ENCODE measurements around the gene JAG2. TPM values are rescaled to one million over a fixed set of nuclear protein-coding genes. Genes with fewer than 3 reads are reported as not detected.

The JAG2 gene
- total and polyA plus RNA-seq, 10 donors, result 3.0 to 14.3 (median 6.4) TPM

DNA sequence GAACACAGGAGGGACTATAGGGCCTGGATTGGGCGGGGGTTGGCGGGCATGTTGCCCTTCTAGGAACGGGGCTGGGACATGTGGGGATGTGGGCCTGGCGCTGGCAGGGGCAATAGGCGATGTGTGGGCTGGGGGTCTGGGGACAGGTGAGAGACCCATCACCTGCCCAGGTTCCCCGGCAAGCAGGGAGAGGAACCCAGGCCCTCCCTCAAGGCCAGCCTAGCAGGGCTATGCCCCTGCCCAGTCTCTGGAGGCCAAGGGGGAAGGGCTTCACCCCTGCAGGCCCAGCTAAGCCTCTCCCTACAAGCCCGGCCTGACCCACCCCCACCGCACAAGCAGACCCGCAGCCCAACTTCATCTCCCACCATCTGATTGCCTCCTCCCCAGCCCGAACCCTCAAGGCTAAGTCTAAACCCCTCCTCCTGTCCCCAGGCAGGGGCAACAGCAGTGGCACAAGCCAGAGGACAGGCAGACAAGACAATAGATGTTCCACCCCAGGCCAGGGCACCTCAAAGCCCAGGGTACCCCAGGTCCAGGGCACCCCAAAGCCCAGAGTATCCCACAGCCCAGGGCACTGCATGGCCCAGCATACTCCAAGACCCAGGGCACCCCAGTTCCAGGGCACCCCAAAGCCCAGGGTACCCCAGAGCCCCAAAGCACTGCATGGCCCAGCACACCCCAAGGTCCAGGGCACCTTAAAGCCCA, 6.5 kb downstream of the JAG2 start:
- H3K27ac ChIP-seq, result no peak overlapping the region
- TF ChIP-seq POLR2AphosphoS5 (IDR thresholded peaks at IDR 0.05), result no peak
- TF ChIP-seq, protein P1, sequence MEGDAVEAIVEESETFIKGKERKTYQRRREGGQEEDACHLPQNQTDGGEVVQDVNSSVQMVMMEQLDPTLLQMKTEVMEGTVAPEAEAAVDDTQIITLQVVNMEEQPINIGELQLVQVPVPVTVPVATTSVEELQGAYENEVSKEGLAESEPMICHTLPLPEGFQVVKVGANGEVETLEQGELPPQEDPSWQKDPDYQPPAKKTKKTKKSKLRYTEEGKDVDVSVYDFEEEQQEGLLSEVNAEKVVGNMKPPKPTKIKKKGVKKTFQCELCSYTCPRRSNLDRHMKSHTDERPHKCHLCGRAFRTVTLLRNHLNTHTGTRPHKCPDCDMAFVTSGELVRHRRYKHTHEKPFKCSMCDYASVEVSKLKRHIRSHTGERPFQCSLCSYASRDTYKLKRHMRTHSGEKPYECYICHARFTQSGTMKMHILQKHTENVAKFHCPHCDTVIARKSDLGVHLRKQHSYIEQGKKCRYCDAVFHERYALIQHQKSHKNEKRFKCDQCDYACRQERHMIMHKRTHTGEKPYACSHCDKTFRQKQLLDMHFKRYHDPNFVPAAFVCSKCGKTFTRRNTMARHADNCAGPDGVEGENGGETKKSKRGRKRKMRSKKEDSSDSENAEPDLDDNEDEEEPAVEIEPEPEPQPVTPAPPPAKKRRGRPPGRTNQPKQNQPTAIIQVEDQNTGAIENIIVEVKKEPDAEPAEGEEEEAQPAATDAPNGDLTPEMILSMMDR (IDR thresholded peaks at IDR 0.05 in 8 of 11, conservative IDR thresholded peaks at IDR 0.05 in 3 of 11), result no peak
- TF ChIP-seq POLR2A (IDR thresholded peaks at IDR 0.05), result no peak
- H3K27me3 ChIP-seq (replicated peaks in 1 of 7), result peaks cover 0 to 34% (median 8%) of the 10 kb centered on the region in 7 donors
- H3K4me3 ChIP-seq, result no peak overlapping the region
- H3K4me1 ChIP-seq, result peaks cover 0 to 12% (median 3%) of the 10 kb centered on the region in 6 donors
- WGBS, 5 donors, result 78 to 89% (median 83%) methylated on average over 9 to 10 of the region's 10 CpGs; no CpG with 5 or more reads in 1 of the 5 donors
- H3K36me3 ChIP-seq, result no peaks in the 10 kb centered on the region
- intact Hi-C loops (cut with DNase I; ENCODE audit: low total_unique reads), result no loop called here
- H3K9me3 ChIP-seq, result no peaks in the 10 kb centered on the region
- DNase-seq, result no peak

DNA sequence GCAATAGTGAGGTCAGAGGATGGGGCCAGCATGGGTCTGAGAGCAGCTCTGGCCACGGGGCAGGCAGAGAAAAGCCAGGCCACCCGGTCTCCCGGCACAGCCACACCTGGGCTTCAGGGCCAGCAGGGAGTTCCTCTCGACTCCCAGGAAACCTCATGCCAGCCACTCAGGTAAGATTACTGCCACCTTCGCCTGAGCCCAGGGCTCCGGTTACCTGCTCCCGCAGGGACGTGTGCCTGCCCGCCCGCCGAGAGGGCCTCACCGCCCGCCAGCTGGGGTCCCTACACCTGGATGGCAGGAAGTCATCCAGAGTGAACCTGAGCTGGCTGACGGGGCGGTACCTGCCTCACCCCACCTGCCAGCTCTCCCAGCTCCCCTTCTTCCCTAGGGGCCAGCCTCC, 7.3 kb downstream of the JAG2 start:
- TF ChIP-seq, protein P1 (IDR thresholded peaks at IDR 0.05 in 8 of 11, conservative IDR thresholded peaks at IDR 0.05 in 3 of 11), result no peak
- TF ChIP-seq POLR2A (IDR thresholded peaks at IDR 0.05), result no peak
- no peak for TF ChIP-seq POLR2AphosphoS5 (IDR thresholded peaks at IDR 0.05)
- H3K4me3 ChIP-seq, result no peak overlapping the region
- no peak for DNase-seq
- H3K27ac ChIP-seq, result no peak overlapping the region
- no peaks in the 10 kb centered on the region for H3K9me3 ChIP-seq
- intact Hi-C loops (cut with DNase I; ENCODE audit: low total_unique reads), result no loop called here
- peaks cover 0 to 26% (median 3%) of the 10 kb centered on the region in 7 donors for H3K27me3 ChIP-seq (replicated peaks in 1 of 7)
- 72 to 88% (median 81%) methylated on average over 9 to 15 of the region's 15 CpGs for WGBS, 5 donors
- H3K4me1 ChIP-seq, result peaks cover 0 to 6% (median 0%) of the 10 kb centered on the region in 6 donors
- no peaks in the 10 kb centered on the region for H3K36me3 ChIP-seq

DNA sequence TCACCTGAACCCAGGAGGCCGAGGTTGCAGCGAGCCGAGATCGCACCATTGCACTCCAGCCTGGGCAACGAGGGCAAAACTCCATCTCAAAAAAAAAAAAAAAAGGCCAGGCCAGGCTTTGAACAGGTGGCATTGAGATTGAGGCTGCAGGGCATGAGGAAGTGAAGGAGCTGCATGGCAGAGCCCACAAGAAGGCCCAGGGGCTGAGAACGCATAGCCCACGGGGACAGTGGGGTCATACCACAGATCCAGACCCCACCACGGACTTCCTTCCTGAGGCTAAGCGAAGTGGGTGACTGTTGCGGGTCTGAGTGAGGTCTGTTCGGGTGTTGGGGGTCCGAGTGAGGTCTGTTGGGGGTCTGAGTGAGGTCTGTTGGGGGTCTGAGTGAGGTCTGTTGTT, 7.8 kb downstream of the JAG2 start:
- no peaks in the 10 kb centered on the region for H3K36me3 ChIP-seq
- intact Hi-C loops (cut with DNase I; ENCODE audit: low total_unique reads), result no loop called here
- H3K4me1 ChIP-seq, result peaks cover 0 to 6% (median 0%) of the 10 kb centered on the region in 6 donors
- no peak overlapping the region for H3K27ac ChIP-seq
- no peak for TF ChIP-seq POLR2A (IDR thresholded peaks at IDR 0.05)
- no peak for TF ChIP-seq POLR2AphosphoS5 (IDR thresholded peaks at IDR 0.05)
- TF ChIP-seq, protein P1 (IDR thresholded peaks at IDR 0.05 in 8 of 11, conservative IDR thresholded peaks at IDR 0.05 in 3 of 11), result no peak
- no peak for DNase-seq
- H3K27me3 ChIP-seq (replicated peaks in 1 of 7), result peaks cover 0 to 21% (median under 1%) of the 10 kb centered on the region in 7 donors
- 40 to 52% (median 48%) methylated on average over 12 of the region's 12 CpGs for WGBS, 5 donors
- no peaks in the 10 kb centered on the region for H3K9me3 ChIP-seq
- H3K4me3 ChIP-seq, result no peak overlapping the region

DNA sequence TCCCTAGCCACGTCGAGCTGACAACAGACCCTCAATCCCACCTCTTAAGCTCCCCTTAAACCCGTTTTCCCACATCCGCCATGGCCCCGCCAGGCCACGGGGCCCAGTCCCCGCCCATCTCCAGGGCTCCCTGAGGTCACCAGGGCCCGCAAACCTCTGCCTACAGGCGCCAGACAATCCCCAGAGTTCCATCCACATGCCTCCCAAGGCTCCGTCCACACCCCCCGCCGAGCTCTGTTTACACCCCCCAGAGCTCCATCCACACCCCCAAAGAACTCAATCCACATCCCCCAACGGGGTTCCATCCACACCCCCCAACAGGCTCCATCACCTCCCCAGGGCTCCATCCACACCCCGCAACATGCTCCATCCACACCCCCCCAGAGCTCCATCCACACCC, 9.2 kb downstream of the JAG2 start:
- Histone ChIP-seq H3K36me3 (no peaks in the 10 kb centered on the region), H3K27ac (no peak overlapping the region), H3K4me3 (no peak overlapping the region), H3K27me3 (replicated peaks in 1 of 7) (peaks cover 0 to 15% (median 0%) of the 10 kb centered on the region in 7 donors), H3K4me1 (peaks cover 0 to 3% (median 0%) of the 10 kb centered on the region in 6 donors), H3K9me3 (no peaks in the 10 kb centered on the region)
- WGBS, 5 donors, result 84 to 96% (median 87%) methylated on average over 14 of the region's 14 CpGs
- intact Hi-C loops (cut with DNase I; ENCODE audit: low total_unique reads), result no loop called here
- no peak for TF ChIP-seq POLR2A (IDR thresholded peaks at IDR 0.05)
- TF ChIP-seq, protein P1 (IDR thresholded peaks at IDR 0.05 in 8 of 11, conservative IDR thresholded peaks at IDR 0.05 in 3 of 11), result no peak
- no peak for TF ChIP-seq POLR2AphosphoS5 (IDR thresholded peaks at IDR 0.05)
- no peak for DNase-seq

Measured in spleen (tissue), 11 donors.